Medulla oblongata (tissue), 1 donor: ENCODE results near the gene DPYSL4.
"Not testable (repeated sequence)": the region's sequence is repeated elsewhere in the genome, so short reads cannot be mapped to it uniquely, and the experiment has no call there.

Experiments used
- DNase-seq: peaks from one replicate; pipeline ENCODE4 v3.0.0-alpha.2; 2015; ENCODE audit errors: extremely low spot score

DPYSL4 gene

DNA sequence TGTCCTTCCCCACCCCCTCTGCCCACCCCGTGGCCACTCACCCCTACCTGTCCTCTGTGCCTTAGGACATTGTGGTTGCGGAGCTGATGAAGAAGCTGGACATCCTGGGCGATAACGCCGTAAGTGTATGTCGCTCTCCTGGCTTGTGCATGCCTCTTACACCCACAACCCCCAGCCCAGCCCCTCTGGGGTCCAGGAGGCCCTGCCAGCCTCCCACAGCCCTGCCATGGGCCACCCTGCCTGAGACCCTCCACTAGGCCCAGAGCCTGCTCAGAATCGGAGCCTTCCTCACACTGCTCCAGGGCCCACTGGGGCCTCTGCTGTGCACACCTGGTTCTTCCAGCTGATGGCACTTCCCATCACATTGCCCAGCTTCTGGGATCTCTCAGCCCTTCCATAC lies 36.8 kb upstream of the DPYSL4 start:
- DNase-seq: no peak

- no peak for DNase-seq
Measured at GRCh38 chr10:132150777-132151176, 36.0 kb upstream of the DPYSL4 start.

- DNase-seq: no peak
Measured at GRCh38 chr10:132151286-132151950, 35.3 kb upstream of the DPYSL4 start.

DNA sequence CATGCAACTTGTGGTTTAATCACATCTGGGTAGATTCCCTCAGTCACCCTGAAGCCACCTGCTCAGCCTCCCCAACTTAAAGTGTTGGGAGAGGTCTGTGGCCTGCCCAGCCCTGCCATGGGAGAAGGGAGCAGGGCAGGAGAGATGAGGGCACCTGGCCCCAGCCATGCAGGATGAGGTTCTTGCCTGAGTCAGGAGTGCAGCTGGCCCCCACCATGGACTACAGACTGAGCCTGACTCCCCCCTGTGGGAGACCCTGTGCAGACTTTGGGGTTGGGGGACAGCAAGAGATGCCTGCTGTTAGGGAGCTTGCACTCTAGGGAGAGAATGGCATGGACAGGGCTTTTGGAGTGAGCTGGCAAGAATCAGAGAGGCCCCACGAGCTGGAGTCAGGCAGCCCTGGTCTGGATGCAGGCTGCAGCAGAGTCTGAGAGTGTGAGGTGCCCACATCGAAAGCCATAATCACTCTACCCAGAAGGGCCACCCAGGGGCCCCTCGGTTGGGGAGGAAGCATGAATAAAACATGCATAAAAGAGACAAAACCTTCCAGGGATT lies 34.7 kb upstream of the DPYSL4 start:
- DNase-seq: no peak

GRCh38 chr10:132152896-132153580 lies 33.7 kb upstream of the DPYSL4 start:
- DNase-seq: no peak

- DNase-seq: no peak
Measured at GRCh38 chr10:132153616-132154217, 33.0 kb upstream of the DPYSL4 start.

DNA sequence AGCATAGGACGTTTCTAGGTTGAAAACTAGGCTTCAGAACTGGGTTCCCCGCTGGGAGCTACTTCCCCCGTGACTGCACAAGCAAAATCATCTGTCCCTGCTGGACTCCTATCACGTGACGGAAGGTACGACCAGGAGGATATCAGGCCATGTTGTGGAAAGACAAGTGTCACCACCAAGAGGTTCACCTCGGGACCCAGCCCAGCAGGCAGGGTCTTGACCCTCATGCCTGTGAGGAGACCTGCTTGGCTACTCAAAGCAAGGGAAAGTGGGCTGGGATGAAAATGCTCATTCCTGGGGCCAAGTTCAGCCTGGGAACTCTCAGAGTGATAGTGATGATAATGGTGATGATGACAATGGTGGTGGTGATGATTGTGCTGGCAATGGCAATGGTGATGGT lies 32.3 kb upstream of the DPYSL4 start:
- no peak for DNase-seq

DNA sequence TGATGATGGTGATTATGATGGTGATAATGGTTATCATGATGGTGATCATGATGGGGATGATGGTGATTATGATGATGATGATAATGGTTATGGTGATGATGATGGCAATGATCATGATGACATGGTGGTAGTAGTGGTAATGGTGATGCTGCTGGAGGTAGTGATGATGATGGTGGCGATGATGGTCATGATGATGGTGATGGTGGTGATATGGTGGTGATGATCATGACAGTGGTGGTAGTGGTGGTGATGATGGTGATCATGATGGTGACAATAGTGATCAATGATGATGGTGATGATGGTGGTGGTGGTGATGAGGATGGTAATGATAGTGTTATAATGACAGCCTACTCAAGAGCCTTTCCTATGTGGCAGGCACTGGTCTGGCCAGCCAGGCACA lies 31.8 kb upstream of the DPYSL4 start:
- no peak for DNase-seq

- DNase-seq: no peak
Measured at GRCh38 chr10:132155723-132156381, 30.9 kb upstream of the DPYSL4 start.

DNA sequence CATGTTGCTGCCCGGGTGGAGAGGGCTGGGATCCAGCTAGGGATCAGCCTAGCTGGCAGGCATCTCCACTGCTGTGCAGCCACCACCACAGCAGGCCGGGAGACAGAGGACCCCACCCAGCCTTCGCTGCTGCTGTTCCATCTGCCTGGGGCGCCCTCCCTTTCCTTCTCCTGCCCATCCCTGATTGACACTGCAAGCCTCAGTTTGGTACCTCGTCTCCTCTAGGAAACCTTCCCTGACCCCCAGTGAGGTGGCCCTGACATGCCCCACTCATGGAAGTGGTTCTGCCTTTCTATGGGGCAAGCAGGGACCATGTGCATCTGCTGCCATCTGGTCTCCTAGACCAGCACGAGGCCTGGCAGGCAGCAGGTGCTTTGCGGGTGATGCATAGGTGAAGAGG lies 30.4 kb upstream of the DPYSL4 start:
- no peak for DNase-seq

DNA sequence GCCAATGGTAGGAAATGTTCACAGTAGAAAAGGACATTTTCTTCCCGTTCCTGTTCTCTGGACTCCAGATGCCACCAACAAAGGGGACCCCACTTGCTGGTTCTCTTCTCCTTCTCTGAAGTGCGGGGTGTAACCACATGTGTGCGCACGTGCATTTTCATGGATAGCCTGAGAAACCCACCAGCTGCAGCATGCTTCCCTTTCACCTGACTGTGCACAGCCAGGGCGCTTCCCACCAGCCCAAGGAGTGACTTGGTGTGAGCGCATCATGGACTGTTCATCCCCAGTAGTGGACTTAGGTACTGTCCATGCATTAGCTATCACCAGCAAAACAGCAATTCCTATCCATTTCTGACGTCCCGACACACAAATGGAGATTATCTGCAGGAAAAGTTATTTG lies 29.6 kb upstream of the DPYSL4 start:
- no peak for DNase-seq

DNA sequence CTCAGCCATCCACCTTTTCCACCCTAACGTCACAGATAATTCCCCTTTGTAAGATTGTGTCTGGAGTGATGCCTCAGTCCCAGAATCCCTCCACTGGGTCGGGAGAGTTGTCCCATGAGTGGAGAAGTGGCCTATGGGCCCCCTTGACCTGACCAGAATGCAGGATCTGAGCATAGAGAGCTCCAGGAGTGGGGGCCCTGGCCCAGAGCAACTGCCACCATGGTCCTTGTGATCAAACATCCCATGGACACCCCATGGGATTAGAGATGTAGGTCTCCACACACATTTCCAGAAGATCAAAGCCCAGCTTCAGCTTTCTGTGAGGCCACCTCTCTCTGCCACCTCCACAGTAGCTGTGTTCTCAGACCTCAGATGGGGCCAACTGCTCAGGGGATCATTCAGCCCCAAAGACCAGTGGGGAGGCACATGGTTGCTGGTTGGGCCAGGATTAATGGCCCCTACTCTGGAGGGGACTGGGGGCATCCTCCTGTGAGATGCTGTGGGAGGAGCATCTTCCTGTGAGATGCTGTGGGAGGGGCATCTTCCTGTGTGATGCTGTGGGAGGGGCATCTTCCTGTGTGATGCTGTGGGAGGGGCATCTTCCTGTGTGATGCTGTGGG lies 28.5 kb upstream of the DPYSL4 start:
- DNase-seq: no peak

GRCh38 chr10:132158823-132159222 lies 27.9 kb upstream of the DPYSL4 start:
- no peak for DNase-seq

- not testable (repeated sequence) for DNase-seq
Measured at GRCh38 chr10:132159302-132160230, 27.2 kb upstream of the DPYSL4 start.

- DNase-seq: not testable (repeated sequence)
Measured at GRCh38 chr10:132160231-132160630, 26.5 kb upstream of the DPYSL4 start.

- DNase-seq: not testable (repeated sequence)
Measured at GRCh38 chr10:132160834-132161622, 25.7 kb upstream of the DPYSL4 start.

DNA sequence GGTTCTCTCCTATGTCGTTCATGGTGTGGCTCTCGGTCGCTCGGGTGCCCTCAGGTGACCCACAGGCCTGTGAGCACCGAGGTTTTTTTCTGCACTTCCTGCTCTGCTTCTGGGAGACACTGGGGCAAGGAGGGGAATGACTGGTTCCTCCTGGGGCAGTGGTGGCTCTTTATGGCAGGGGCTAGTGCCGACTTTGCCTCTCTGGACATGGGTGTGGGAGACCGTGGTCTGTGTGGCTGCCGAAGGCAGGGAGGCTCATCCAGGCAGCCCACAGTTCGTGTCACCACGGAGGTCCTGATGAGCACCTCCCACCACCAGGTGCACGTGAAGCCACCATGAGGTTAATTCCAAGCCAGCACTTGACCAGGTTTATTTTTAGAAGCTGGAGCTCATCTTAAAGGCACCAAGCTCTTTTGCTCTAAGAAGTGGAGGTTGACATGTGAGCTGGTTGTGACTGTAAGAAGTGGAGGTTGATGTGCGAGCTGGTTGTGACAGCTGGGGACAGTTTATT lies 24.7 kb upstream of the DPYSL4 start:
- no peak for DNase-seq

- DNase-seq: no peak
Measured at GRCh38 chr10:132162590-132163277, 24.0 kb upstream of the DPYSL4 start.

- DNase-seq: no peak
Measured at GRCh38 chr10:132163278-132163765, 23.4 kb upstream of the DPYSL4 start.
